Right lobe of liver (tissue), 4 donors: ENCODE measurements around the gene PISD.

Experiments
- CTCF ChIP-seq, 4 donors: fragments of 200-600 bp in 3 of 4; fragments of 450-650 bp in 1 of 4; IDR thresholded peaks; one replicate each; pipeline versions ENCODE4 v1.5.1 to v1.8.0; 2016 to 2022; ENCODE audit warnings: antibody characterized with exemption in 4 of 4, mild to moderate bottlenecking in 2 of 4
- POLR2A ChIP-seq: fragments of 450-650 bp; IDR thresholded peaks from one replicate; pipeline ENCODE4 v1.6.1; 2017; ENCODE audit warnings: antibody characterized with exemption, mild to moderate bottlenecking
- donor health status: DM: no; HTN: no; CAD: no.
- donor health status: DM: no; HTN: no; CAD: no.
- donor health status: DM: no; HTN: yes; CAD: no.

DNA sequence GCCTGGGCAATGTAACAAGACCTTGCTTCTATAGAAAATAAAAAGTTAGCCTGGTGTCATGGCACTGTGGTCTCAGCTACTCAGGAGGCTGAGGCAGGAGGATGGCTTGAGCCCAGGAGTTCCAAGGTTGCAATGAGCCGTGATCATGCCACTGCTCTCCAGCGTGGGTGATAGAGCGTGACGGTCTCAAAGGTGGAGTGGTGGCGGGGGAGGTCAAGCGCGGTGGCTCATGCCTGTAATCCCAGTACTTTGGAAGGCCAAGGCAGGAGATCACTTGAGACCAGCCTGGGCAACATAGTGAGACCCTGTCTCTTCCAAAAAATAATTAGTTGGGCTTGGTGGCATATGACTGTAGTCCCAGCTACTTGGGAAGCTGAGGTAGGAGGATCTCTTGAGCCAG is 16.7 kb upstream of the PISD start:
- no peak for TF ChIP-seq CTCF (IDR thresholded peaks at IDR 0.05)
- TF ChIP-seq POLR2A, result no peak
